Measurements from ENCODE around the gene RIN3.

RIN3 gene

DNA sequence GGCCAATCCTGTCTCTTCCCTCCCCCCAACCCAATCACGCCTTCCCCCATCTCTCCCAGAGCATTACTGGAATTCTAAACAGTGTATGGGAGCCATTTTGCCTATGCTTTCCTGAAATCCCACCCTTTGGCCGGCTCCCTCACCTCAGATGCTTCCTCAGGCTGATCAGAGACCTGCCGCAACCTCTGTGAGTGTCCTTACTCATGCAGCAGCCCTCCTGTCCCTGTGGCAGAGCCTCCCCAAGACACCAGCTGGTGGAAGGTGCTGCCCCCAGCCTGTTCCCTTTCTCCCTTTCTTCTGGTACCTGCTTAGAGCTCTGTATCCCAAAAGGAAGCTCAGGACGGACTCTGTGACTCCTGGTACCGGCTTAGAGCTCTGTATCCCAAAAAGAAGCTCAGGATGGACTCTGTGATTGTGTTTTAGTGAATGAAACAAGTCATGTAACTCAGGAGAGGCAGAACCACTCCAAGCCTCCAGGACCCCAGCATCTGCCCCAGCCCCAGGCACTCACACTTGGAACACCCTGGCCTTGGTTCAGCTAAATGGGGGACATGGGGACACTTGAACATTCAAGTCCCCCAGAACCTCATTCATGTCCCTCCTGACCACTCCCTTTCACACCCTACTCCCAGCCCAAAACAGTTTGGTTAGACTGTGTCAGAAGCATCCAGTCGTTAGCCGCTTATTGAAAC, 29.3 kb upstream of the RIN3 start:
- in situ Hi-C loops (cut with MboI; ENCODE audit: low pct_unique_long_range_greater_than_20kb, low sequenced_read_pairs, unreplicated experiment), result no loop called here
- no peak for DNase-seq (ENCODE audit: low spot score)
- TF ChIP-seq, protein P1, sequence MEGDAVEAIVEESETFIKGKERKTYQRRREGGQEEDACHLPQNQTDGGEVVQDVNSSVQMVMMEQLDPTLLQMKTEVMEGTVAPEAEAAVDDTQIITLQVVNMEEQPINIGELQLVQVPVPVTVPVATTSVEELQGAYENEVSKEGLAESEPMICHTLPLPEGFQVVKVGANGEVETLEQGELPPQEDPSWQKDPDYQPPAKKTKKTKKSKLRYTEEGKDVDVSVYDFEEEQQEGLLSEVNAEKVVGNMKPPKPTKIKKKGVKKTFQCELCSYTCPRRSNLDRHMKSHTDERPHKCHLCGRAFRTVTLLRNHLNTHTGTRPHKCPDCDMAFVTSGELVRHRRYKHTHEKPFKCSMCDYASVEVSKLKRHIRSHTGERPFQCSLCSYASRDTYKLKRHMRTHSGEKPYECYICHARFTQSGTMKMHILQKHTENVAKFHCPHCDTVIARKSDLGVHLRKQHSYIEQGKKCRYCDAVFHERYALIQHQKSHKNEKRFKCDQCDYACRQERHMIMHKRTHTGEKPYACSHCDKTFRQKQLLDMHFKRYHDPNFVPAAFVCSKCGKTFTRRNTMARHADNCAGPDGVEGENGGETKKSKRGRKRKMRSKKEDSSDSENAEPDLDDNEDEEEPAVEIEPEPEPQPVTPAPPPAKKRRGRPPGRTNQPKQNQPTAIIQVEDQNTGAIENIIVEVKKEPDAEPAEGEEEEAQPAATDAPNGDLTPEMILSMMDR (IDR thresholded peaks at IDR 0.05; ENCODE audit: extremely low read depth, insufficient read depth, missing control alignments), result no peak

DNA sequence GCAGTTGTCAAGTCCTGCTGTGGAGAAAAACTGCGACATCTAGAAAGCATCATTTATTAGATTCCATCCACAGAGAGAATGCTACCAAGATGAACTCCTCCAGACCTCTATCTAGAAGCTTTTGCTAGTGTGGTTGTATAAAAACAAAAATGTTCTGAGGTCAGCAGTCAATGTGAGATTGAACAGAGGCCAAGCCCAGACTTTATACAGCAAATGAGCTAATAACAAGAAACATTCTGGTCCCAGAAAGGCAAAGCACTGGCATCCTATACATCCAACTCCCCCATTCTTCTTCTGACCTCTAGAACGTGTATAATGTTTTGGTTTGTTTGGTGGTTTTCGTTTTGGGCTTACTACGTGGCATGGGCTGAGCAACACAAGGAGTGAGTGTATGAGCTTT, 26.7 kb upstream of the RIN3 start:
- TF ChIP-seq, protein P1 (IDR thresholded peaks at IDR 0.05; ENCODE audit: extremely low read depth, insufficient read depth, missing control alignments), result no peak
- in situ Hi-C loops (cut with MboI; ENCODE audit: low pct_unique_long_range_greater_than_20kb, low sequenced_read_pairs, unreplicated experiment), result no loop called here
- no peak for DNase-seq (ENCODE audit: low spot score)

DNA sequence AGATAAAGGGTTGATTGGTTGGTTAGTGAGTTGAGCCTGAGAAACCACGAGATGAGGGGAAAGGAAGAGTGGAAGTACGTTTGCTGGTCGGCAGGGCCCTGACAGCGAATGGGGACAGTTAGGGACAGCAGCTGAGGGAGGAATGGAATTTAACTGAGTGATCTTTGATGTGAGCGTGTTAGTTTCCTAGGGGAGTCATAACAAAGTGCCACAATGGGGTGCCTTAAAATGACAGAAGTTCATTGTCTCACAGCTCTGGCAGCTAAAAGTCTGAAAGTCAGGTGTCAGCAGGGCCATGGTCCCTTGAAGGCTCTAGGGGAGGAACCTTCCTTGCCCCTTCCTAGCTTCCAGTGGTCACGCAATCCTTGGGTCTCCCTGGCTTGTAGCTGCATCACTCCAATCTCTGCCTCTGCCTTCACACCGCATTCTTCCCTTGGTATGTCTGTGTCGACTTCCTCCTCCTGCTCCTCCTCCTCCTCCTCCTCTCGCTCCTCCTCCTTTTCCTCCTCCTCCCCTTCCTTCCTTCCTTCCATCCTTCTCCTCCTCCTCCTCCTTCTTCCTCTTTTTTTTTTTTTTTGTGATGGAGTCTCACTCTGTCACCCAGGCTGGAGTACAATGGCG, 26.0 kb upstream of the RIN3 start:
- in situ Hi-C loops (cut with MboI; ENCODE audit: low pct_unique_long_range_greater_than_20kb, low sequenced_read_pairs, unreplicated experiment), result no loop called here
- no peak for DNase-seq (ENCODE audit: low spot score)
- TF ChIP-seq, protein P1 (IDR thresholded peaks at IDR 0.05; ENCODE audit: extremely low read depth, insufficient read depth, missing control alignments), result no peak

DNA sequence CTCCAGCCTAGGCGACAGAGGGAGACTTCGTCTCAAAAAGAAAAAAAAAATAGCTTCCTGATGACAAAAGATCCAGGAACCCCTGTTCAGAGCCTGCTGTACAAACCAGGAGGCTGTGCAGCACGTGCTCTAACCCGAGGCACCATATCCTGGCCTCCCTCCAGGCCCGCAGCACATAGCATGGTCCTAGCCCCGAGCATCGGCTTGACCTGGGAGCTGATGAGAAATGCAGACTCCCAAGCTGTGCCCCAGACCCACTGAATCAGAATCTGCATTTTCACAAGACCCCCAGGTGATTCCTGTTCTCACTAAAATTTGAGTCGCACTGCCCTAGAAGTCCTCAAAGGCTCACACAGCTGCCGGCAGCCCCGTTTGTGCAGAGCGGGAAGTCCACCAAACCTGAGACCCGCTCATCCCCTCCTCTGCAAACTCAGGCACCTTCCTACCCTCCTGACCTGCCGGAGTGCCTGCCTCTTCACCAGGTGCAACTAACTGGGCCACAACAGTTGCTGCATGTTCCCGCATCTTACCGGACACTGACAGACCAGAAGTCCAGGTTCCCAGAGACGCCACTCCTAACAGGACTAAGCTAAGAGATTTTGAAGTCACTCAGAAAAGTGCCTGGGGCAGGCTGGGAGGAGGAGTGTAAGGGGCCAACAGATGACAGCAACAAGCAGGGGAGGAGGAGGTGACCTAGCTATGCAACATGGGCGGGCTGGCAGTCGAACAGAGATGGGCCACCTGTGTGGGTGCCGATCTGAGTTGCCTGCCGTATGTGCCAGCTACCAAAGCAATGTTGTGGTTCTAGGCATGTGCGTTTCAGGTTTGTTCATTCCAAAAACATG, 24.0 kb upstream of the RIN3 start:
- in situ Hi-C loops (cut with MboI; ENCODE audit: low pct_unique_long_range_greater_than_20kb, low sequenced_read_pairs, unreplicated experiment), result no loop called here
- no peak for DNase-seq (ENCODE audit: low spot score)
- TF ChIP-seq, protein P1 (IDR thresholded peaks at IDR 0.05; ENCODE audit: extremely low read depth, insufficient read depth, missing control alignments), result no peak

- in situ Hi-C loops (cut with MboI; ENCODE audit: low pct_unique_long_range_greater_than_20kb, low sequenced_read_pairs, unreplicated experiment), result no loop called here
- TF ChIP-seq, protein P1 (IDR thresholded peaks at IDR 0.05; ENCODE audit: extremely low read depth, insufficient read depth, missing control alignments), result no peak
- DNase-seq (ENCODE audit: low spot score), result no peak
Measured at GRCh38 chr14:92490239-92490959, 23.2 kb upstream of the RIN3 start.

GRCh38 chr14:92491782-92492181, 21.8 kb upstream of the RIN3 start:
- TF ChIP-seq, protein P1 (IDR thresholded peaks at IDR 0.05; ENCODE audit: extremely low read depth, insufficient read depth, missing control alignments), result no peak
- in situ Hi-C loops (cut with MboI; ENCODE audit: low pct_unique_long_range_greater_than_20kb, low sequenced_read_pairs, unreplicated experiment), result no loop called here
- DNase-seq (ENCODE audit: low spot score), result no peak
